HG03064 (cell line): Measurements from ENCODE around the gene CSMD2.

ENCODE experiments used
- ATAC-seq: cut with Tn5 transposase; IDR thresholded peaks from one replicate; pipeline ENCODE4 v1.9.1; 2021; ENCODE audit warnings: low read depth; ENCODE audit not compliant: unreplicated experiment

Gene CSMD2

DNA sequence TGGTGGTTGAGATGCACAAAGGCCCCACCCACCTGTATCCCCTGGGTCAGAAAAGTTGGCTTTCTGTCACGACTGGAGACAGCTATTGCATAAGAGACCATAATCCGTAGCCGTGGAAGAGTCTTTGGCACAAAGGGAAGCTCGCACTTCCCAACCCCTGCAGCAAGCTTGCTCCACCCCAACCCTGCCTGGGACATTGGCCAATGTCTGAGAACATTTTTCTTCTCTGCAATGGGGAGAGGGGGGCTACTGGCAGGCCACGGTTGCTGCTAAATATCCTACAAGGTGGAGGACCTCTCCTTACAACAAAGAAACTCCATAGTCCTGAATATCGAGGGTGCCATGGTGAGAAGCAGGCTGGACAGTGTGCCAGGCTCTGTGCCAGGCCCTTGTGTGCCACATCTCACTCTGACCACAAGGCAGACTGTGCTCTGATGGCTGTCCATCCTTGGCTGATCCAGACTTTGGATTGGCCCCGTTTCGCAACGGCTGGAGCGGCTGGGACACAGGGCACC lies 104.1 kb downstream of the CSMD2 start:
- ATAC-seq: no peak

DNA sequence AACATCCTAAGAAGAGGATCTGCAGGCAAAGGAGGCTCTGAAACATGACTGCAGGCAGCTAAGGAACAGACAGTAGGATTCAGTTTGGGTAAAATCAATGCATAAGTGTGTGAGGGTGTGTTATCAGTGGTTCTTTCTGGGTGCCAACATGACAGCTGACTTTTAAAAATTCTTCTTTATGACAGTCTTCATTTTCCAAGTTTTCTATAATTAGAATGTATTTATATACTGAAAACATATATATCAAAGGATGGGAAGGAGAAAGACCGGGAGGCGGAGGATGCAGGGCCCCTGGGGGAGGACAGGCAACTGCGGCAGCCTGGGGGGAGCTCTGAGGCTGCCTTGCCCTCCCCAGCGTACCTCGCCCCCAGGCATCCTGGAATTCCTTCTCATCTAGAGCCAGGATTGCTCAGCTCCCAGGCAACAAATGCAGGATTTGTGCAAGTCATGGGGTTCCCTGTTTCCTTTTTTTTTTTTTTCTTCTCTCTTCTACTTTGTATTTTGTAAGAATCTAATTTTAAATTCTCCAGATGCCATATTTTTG lies 104.8 kb downstream of the CSMD2 start:
- no peak for ATAC-seq

DNA sequence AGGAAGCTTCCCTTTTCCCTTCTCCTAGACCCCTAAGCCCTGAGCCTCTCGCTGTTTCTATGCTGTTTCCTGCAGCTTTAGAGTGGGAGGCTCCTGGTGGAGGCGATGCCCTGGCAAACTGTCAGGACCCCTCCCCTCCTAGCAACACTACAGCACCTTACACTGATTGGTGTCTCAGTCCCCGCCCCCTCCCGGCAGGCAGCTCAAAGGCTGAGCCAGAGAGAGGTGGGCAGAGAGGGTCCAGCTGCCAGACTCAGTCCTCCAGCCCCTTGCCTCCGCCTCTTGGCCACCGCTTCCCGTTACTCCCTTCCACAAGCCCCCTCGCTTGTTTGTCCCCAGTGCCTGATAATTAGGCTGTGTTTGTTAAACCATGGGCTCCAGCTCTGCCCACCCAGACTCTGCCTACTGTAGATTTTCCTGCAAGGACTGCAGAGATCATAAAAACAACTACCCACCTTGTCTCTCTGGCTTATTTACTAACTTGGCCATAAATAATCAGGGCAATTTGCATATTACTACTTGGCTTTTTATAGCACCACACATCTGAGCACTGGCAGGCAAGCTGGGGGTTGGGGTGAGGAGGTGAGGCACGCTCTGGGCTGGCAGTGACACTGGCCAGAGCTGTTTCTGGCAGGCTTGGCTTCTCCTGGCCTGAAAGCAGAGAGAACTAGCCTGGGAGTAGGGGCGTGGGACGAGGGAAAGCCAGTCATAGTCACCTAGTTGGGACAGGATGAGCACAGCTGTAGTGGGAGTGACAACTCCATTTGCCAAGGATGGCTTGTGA lies 107.5 kb downstream of the CSMD2 start:
- ATAC-seq: no peak

DNA sequence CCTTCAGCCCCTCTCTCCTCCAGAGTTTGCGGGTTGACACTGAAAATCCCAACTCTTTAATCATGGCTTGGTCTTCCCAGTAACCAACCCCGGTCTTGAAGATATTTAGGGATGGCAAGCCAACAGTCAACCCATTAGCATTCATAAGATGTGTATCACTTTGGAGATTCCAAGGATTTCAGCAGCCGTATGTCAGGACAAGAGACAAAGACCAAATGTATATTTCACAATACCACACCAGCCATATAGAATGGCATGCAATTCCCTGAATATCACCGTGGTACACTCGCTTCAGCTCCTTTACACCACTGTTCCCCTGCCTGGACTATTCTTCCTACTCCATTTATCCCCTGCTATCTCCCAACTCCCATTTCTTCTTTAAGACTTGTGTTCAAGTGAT lies 109.2 kb downstream of the CSMD2 start:
- no peak for ATAC-seq

DNA sequence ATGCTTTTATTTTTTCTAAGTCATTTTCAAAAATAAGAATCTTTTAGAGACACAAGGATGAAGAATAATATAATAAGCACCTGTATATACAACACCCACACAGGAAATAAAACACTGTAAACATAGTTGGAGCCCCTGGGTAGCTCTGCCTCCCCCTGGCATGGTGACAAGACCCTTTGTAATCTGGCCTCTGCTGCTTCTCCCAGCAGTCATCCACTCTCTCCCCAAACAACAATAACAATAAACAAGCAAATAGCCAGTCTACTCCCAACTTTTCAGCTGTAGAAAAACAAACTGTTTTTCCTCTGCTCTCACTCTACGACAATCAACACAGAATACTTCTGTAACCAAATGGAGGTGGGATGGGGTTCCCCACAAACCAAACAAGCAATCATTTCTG lies 110.1 kb downstream of the CSMD2 start:
- no peak for ATAC-seq

DNA sequence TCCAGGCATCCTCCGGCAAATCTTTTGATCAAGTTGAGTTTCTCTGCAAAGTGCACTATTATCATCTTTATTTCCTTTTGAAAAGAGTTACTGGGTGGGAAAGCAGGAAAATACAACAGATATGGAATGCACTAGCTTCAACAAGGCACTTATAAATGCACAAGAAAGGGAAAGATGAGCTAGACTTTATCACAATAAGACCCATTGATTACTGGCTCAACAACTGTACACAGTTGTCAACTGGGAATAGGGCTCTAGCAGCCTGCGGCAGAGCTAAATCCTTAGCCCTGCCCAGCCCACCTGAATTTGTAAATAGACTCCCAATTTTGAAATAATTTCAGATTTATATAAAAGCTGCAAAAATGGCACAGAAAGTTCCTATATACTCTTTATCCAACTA lies 111.4 kb downstream of the CSMD2 start:
- no peak for ATAC-seq

DNA sequence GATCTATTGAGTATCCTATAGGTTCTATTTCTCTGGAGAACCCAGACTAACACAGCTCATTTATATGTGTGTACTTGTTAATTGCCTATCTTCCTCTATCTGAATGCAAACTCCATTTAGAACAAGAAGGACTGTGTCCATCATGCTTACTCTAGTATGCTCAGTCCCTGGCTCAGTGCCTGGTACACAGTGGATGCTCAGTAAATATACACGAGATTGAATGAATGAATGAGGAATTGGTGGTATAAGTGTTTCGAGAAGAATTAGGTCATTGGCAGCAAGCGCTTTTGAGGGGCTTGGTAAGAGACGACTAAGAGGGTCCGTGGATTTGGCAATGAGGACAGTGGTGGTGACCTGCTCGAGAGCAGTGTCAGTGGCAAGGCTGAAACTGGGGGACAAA lies 112.5 kb downstream of the CSMD2 start:
- ATAC-seq: no peak

DNA sequence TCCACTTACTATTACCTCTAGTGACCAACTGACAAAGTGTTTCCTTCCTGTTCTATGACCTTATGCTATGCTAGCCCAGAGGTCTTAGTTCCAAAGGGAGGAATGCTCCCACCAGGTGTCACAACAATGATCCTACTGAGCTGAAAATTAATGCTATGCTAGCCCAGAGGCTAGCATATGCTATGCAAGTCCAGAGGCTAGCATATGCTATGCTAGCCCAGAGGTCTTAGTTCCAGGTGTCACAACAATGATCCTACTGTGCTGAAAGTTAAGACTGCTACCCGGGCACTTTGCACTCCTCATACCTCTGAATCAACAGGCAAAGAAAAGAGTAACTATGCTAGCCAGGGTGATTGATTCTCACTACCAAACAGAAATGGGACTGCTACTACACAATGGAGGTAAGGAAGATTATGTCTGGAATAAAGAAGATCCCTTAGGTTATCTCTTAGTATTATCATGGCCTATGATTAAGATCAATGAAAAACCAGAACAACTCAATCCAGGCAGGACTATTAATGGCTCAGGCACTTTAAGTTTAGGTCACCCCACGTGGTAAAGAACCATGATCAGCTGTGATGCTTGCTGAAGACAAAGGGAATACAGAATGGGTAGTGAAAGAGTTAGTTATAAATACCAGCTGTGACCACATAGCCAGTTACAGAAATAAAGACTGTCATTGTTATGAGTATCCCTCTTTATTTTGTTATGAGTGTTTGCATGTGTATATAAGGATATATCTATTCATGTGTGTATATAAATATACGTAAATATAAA lies 114.1 kb downstream of the CSMD2 start:
- no peak for ATAC-seq

DNA sequence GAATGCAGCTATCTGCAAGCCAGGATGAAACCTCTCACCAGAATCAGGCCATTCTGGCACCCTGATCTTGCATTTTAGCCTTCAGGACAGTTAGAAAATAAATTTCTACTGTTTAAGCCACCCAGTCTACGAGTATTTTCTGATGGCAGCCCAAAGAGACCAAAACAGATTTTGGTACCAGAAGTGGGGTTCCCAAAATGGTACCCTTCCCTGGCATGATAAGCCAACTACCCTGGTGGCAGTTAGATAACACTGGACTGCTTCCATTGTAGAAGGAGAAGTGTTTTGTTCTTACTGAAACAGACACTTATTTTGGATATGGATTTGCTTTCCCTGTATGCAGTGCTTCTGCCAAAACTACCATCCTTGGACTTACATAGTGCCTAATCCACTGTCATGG lies 115.0 kb downstream of the CSMD2 start:
- no peak for ATAC-seq

DNA sequence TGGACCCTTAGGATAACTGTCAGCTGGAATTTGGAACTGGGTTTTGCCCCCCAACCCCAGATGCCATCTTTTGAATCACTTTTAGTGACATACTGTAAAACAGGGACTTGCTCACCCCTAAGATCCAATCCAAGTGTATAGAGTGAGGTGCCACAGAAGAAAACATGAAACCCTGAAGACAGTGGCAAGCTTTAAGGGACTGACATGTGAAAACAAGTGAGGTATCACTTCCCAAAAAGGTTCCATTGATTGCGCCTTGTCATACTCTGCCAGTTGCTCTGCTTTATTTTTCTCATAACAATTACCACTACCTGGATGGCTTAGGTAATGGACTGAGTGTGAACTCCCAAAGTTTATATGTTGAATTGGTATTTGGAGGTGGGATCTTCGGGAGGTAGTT lies 115.6 kb downstream of the CSMD2 start:
- ATAC-seq: no peak

DNA sequence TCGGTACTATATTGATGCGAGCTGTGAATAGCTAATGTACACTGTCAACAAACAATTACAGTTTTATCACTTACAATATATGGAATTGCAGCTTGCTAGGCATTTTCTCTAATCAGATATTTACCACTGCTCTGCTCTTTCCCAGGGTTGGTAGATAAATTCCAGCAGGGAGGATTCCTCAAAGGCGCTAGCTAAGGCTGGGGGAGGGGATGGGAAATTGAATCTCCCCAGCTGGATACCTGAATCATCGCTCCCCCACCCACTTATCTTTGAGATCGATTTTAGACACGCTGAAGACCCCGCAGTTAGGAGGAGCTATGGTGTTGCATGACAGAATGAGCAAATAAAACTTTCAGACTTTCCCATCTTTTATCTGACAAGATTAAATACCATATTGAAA lies 127.2 kb downstream of the CSMD2 start:
- ATAC-seq: no peak

DNA sequence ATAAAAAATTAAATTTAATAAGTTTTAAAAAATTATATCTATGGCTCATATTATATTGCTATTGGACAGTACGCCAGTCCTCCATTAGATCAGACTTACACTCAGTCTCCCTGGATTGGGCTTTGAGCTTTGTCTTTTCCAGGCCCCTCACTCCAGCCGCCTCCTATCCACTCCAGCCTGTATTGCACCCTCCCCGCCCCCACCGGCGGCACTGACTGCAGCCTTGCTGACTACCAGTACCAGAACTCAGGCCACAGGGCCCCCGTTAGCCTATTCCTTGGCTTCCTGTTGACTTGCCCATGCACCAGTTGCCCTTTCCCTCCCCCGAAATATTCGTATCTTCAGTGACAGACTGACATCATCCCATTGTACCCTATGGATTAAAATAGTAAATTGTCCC lies 127.9 kb downstream of the CSMD2 start:
- no peak for ATAC-seq

DNA sequence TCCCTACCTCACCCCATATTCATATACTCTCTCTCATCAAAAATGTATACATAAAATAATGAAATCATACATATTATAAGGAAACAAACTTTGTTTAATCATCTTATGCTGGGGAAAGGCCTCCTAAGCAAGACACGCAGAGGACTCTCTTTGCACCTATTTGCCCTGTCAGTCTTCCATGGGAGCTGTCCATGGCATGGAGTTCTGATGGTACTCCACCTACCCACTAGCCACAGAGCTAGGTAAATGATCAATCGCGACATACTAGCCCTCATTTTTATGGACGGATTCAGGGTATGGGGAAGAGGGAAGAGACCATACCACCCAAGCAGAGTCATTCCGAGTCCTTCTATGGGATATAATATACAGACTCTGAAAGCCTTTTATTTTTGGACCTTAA lies 131.0 kb downstream of the CSMD2 start:
- ATAC-seq: no peak

DNA sequence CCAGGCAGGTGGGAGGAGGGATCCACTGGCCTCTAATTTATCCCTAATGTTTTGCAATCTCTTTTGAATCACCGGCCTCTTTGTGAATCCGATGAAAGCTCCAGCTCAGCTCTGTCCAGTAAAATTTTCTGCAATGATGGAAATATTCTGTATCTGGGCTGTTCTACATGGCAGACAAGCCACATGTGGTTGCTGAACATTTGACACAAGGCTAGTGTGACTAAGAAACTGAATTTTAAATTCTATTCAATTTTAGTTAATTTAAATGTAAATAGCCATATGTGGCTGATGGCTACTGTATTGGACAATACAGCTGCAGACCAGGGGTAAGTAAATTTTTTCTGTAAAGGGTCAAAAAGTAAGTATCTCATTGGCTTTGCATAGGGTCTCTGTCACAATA lies 135.1 kb downstream of the CSMD2 start:
- no peak for ATAC-seq

DNA sequence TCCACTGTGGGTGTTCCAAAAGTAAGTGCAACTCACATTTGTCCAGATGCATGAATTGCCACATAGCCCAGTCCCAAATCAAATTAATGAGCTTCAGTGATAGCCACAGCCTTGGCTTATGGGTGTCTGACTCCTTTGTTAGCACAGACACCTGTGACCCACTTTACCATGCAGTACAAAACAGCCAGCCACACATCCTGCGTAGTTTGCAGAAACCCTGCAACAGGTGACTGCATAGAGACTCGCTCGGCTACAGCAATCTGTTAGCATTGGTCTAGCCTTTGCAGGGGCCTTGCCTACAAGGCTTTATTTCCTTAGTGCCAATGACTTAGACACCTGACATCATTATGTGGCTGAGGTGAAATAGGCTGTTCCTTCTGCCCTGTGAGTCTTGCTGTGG lies 135.5 kb downstream of the CSMD2 start:
- ATAC-seq: no peak

DNA sequence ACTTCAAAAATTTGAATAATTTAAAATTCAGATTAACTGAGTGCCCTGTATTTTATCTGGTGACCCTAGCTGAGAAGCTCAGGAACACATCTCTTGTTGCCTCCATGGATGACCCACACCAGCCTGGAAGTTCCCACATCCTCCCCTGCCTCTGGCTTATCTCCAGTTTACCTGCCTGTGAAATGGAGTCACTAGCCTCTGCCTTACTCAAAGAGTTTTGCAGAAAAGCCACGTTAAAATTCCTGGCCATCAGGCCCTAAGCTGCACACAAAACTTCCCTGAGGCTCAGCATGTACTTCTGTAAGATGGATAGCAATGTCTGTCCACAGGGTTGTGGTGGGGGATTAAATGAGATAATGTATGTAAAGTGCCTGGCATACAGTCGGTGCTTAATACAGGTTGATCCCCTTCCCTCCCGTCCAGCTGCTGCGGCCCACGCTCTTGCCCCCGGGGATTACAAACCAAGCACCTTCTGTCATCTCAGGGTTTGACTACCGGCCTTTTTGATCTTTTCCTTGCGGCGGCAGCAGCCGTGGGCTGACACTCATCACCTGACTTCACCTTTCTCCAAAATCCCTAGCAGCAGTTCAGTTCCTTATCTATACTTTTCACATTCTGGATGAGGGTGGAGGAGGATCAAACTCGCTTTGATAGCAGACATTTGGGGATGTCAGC lies 136.5 kb downstream of the CSMD2 start:
- ATAC-seq: no peak

DNA sequence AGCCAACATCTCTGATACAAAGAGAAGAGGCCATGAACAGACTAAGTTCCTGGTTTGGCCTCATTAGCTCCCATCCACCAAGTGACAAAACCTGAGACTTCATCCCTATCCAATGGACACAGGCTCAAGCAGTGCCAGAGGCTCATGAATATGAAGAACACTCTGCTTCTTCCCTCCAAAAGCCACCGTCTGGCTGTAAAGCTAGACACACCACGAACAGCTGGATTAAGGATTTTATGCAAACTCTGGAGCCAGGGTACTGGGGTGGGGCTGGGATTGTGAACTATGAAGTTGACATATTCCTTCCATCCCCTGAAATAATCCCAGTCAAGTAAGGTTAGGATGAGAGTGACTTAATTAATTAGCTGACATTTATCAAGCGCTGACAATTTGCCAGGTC lies 139.4 kb downstream of the CSMD2 start:
- no peak for ATAC-seq

DNA sequence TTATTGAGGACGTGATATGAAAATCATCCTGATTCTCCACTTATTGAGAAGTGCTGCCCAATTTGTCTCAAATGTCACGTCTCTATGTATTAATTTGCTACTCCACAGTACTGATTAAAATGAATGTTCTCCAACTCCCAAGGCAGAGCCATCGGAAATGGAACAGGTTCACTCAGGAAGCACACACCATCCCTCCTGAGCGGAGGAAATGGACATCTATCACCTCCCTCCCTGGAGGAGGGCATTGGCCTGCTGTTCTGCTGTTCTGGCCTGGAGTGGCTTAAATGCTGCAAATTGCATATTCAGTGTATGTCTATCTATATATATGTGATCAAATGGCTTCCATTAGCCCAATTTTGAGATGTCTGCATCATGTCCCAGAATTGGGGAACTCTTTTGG lies 140.5 kb downstream of the CSMD2 start:
- ATAC-seq: no peak

DNA sequence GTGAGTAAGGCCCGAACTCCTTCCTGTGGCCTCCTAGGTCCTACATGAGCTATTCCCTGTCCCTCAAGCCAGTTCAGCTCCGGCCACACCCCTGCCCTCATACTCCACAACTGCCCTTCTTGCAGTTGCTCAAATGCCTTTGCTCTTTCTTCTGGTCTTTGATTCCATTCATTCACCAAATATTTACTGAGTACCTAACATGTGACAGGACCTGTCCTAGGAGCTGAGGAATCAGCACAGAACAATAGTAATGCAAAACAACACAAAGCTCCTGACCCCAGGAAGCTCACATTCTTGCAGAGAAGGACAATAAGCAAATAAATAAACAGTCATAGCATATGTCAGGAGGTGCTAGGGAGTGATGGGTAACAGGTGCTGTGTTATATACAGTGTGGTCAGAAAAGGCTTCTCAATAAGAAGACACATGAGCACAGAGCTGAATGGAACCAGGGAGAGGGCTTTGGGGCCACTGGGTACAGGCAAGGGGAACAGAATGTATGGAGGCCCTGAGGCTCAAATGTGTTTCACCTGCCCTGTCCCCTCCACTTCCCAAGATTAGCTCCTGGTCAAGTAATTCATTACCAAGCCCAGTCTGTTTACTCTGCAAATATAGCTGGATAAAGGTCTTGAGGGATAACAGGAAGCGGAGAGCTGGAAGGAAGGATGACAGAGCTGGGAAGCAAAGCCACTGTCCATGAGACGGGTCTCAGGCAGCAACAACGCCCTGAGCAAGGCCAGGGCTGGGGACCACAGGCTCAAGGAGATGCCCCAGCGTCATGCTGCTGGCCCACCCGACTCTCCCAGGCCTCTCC lies 145.1 kb downstream of the CSMD2 start:
- no peak for ATAC-seq

DNA sequence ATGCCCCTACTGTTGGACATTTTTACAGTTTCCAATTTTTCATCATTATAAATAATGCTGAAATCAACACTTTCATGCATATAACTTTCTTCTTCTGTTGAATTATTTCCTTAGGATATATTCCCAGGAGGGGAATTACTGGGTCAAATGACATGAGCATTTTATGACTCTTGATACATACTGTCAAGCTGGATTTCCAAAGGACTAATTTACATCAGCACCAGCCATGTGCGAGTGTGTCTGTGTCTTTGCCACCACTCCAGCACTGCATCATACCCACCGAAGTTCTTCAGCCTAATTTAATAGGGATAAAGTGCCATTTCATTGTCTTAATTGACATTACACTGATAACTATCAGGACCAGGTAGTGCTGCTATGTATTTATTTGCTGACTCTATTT lies 146.7 kb downstream of the CSMD2 start:
- no peak for ATAC-seq
